ENCODE measurements around the gene AFF2.
A peak's percentile ranks its signal among the peaks of the same experiment; 100 is the strongest.

AFF2 gene

DNA sequence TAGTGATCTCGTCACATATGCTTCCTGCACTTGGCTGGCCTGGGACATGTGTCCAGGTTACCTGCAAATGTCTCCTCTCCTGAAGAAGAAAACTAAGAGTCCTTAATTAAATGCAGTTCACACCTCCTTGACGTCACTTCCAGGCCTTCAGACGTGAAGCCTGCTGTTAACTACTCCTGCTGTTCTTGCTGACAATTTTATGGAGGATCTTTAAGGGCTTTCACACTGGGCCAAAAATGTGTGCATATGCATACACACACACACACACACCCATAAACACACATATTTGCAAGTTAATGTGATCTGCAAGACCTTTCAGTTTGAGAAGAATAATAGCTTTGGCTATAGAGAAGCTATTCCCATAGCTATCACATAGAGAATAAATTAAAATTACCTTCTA lies 267.9 kb downstream of the AFF2 start:
- DNase-seq = no peak

- no peak for DNase-seq
These were observed 271.0 kb downstream of the AFF2 start for GRCh38 chrX:148771440-148771839.

GRCh38 chrX:148774276-148774675 lies 273.9 kb downstream of the AFF2 start:
- DNase-seq = no peak

- DNase-seq = no peak
These were observed 283.7 kb downstream of the AFF2 start for GRCh38 chrX:148784137-148784536.

GRCh38 chrX:148784856-148785255 lies 284.4 kb downstream of the AFF2 start:
- DNase-seq = peak in 2 of 3 experiments; percentile 36 to 63

DNA sequence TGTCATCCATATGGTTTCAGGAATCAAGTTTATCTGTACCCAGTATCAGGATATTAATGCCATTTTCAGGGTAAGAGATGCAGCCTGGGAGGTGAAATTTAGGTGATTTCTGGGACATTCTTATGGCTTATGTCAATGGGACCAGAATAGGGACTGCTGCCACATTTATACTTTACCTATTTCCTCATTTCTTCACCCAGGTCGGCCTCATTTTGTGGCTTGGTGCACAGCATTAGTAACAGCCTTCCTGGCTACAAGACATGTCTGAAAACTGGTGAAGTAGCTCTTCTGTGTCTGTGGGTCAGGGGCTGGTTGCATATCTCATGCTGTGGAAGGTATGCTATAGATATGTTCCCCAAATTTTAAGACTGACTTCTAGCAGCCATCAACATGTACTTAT lies 284.8 kb downstream of the AFF2 start:
- no peak for DNase-seq

- DNase-seq = no peak
These were observed 288.0 kb downstream of the AFF2 start for GRCh38 chrX:148788449-148788848.

GRCh38 chrX:148794350-148794749 lies 293.9 kb downstream of the AFF2 start:
- no peak for DNase-seq

DNA sequence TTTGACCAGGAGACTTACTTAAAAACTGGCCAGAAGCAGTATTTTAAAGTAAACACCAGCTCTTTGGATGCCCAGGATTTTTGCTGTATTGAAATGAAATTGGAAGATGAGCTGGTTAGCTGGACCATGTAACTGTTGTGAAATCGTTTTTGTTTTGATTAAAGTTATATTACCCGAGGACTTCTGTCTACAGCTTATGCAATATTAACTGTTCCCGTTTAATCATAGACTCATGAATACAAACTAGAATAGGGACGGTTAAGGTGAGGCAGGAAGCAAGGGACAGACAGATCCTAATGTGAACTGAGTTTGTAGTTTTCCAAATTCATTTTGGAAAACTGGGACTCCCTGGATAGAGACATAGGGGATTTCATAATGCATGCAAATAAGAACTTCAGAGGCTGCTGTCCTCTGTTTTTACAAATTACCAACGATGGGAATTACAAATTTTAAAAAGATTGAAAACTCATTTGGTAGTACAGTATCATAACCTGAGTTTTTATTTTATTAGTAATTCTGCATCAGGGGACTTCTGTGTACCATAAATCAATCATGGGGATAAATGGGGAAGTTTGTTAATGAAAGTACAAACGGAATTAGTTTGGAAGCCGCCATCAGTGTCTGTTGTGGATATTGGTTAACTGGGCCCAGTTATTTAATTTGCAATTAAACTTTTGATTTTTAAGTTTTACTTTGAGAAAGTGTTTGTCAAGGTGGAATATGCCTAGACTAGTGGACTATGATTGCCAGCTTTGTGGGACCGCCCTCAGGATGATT lies 304.4 kb downstream of the AFF2 start:
- DNase-seq = no peak

DNA sequence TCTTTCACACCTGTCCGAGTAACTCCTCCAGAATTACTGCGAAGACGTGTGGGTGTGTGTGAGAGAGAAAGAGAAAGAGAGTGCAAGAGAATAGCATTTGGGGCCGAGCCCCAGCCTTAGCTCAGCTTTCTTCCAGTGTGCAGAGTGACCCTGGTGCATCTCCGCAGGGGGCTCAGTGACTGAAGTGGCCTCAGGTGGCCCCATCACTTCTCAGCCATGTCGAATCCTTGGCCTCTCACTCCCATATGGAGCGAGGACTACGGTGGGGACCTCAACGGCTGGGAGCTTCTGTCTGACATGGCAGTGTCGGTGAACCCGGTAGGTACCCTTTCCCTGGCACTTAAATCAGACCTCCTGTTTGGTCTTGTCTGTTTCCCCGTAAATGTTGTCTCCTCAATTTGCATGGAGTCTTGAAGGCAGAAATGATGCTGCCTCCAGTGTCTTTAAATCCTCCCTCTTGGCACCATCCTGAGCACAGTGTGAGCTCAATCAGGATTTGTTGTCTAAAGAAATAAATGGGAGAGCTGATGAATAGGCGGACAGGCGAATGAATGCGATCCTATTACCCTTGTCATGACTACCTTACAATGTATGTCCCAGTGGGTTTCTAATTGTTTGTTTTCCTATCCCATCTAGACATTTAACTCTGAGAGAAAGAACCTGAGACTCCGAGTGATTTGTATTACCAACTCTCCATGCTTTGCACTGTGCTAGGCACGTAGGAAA lies 305.9 kb downstream of the AFF2 start:
- DNase-seq = peak in 1 of 3 experiments; percentile 32

- DNase-seq = no peak
These were observed 308.4 kb downstream of the AFF2 start for GRCh38 chrX:148808833-148809232.

- no peak for DNase-seq
These were observed 310.8 kb downstream of the AFF2 start for GRCh38 chrX:148811236-148811635.

- no peak for DNase-seq
These were observed 313.0 kb downstream of the AFF2 start for GRCh38 chrX:148813422-148813821.

- no peak for DNase-seq
These were observed 313.6 kb downstream of the AFF2 start for GRCh38 chrX:148813967-148814366.

DNA sequence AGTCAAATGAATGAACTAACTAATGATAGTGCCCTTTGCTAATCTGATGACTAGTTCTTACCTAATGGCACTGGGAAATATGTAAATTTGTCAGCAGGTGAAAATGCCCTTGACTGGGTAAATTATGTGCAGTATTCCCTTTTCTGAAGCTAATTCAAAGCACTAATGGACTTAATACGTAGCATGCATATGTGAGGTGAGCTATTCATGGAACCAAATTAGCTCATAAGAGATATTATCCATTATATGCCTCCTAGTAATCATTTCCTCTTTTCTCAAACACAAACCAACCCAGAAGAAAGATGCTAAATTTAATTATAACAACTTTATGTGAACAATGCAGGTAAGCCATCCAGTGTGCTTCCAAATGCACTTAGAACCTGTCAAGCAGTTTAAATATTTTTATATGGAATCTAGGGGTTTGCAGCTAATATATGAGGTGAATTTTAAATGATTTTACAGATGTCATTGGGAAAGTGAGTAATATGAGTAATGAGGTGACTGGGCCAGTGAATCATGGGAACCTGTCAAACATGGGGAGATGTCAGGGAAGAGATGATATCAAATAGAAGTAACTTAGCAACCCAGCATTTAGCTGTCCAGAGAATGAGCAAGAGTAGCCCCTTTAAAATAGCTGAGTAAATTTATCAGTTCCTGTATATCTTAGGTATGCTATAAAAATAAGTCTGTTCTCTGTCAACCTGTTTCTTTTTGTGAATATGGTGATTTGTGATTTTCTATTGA lies 315.0 kb downstream of the AFF2 start:
- DNase-seq = no peak

DNA sequence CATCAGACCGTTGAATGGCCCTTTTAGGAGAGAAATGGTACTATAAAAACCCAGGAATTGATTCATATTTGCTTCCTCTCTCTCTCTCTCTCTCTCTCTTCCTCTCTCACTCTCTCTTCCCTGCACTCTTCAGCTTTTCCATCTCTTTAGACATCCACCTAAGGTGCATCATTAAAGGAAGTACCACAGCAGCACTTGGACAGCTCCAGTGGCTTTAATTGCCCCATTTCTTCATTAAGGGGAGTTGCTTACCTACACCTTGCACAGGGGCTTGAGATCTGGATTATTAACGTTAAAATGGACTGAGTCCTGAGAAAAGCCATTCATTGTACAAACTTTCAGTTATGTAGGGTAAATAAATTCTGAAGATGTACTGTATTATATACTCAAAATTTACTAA lies 323.6 kb downstream of the AFF2 start:
- DNase-seq = no peak

DNA sequence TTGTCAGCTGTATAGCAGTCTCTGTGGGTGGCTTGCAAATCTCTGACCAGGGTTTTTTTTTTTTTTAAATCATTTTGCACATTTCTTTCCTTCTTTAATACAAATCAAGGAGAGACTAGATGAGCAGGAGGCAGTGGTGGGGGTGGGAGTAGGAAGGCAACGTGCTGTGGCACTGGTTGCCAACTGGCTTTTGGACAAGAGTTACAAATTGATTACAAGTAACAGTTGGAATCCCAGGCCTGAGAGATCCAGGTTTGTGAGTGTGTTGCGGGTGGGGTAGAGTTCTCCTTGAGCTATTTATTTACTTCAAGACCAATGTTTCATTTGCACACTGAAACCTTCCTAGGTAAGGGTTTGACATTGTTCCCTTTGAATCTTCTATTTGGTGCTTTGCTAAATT lies 325.3 kb downstream of the AFF2 start:
- DNase-seq = no peak

- DNase-seq = no peak
These were observed 336.3 kb downstream of the AFF2 start for GRCh38 chrX:148836741-148837140.

- no peak for DNase-seq
These were observed 350.2 kb downstream of the AFF2 start for GRCh38 chrX:148850631-148851030.

DNA sequence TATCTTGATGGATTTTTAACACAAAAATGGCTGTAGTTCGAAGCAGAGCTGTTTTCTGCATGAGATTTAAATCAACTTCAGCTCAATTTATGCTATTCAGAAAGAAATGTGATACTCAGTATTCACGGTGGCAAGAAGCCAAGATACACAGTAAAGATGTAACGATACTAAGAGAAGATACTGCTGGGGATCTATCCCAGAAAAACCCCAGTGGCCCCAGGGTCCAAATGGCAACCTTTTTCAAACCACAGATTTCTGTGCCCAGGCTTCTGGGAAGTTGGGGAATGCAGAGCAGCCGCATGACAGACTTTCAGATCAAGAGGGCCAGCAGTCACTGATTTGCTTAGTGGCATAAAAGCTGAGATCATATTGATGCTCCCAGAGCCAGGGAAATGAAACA lies 353.9 kb downstream of the AFF2 start:
- peak in 1 of 3 experiments; percentile 53 for DNase-seq

DNA sequence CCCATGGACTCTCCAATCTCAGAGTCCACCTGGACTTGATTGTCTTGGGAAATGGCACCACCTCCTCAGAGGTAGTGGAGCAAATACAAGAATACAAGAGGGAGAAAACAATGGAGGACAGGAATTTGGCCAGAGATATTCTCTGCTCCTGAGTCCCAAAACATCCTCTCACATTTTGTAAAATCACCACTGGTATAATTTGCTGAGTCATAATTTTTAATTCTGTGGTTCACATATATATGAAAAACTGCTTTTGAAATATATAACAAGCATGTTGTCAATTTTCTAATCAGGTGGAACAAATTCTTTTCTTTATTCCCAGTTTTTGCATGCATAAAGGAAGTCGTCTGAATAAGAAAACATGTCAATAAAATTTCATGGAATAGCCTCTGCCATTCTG lies 356.1 kb downstream of the AFF2 start:
- no peak for DNase-seq

DNA sequence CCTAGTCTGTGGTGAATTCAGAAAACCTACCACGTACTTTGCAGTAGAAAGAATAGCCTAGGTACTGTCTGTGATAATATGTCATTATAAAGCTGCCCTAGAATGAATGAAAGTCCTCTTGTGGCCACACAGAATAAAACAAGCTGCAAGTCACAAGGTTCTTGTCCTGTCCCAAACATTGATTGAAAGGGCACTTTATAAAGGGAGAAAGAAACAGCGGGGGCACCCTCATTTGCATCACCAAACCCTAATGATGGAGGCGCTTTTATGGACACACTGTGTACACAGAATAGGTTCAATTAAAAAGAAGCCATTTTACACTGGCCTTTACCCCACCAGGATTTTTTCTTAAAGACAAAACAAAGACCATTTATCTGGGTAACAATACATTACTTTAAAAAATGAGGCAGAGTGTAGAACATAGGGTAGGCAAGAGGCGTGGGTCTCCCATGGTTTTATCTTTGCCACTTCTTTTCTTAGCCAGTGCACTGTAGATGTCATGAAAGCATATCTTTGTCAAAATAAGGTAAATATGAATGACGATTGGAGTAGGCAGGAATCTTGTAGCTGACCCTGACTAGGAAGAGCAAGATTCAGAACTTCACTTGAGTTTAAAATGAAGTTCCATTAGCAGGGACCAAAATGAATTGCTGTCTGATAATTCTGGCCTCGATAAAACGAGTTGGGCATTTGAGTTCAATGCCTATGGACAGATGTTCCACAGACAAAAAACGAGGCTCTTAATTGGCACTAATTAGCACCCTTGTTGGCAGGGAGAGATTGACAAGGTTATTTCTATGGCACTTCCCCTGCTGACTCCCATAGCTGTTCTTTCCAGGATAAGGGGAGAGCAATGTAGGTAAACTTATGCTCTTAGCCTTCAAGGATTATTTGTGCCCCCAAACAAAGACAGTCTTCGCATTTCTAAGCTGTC lies 365.1 kb downstream of the AFF2 start:
- DNase-seq = no peak

- no peak for DNase-seq
These were observed 367.2 kb downstream of the AFF2 start for GRCh38 chrX:148867596-148867995.
